A673 (cell line): ENCODE results near the gene SLC9A2. TPM values are rescaled to one million over a fixed set of nuclear protein-coding genes. Genes with fewer than 3 reads are reported as not detected.

Experiments
- BruUV-seq: library from RNA; stranded (reverse); fragments of 400-500 nt; replicated peaks from 2 replicates; lab custom pipeline; 2021; lab: Mats Ljungman, UMichigan
- CTCF ChIA-PET: fragments of 300-600 bp; sonication (Branson Sonifier 250); formaldehyde crosslinking; loops from one replicate; lab custom pipeline; 2022; ENCODE audit warnings: antibody characterized with exemption; lab: Charles Lee
- POLR2A ChIA-PET: fragments of 300-600 bp; sonication (Branson Sonifier 250); formaldehyde crosslinking; loops from one replicate; lab custom pipeline; 2022; ENCODE audit warnings: antibody characterized with exemption; ENCODE audit not compliant: low non-redundant PET; lab: Charles Lee
- DNase-seq: peaks from one replicate; pipeline ENCODE4 v3.0.0-alpha.2; 2015; ENCODE audit warnings: low spot score
- H3K27ac ChIP-seq: fragments of 200-600 bp; sonication (generic); 2 replicates; pipeline ENCODE4 v1.5.1; 2016; ENCODE audit warnings: mixed run types, low read depth, mild to moderate bottlenecking, mixed read lengths, antibody characterized with exemption, low read length; ENCODE audit not compliant: poor library complexity, severe bottlenecking
- H3K27me3 ChIP-seq: fragments of 200-600 bp; sonication (generic); replicated peaks from 2 replicates; pipeline ENCODE4 v1.6.1; 2017; ENCODE audit warnings: mixed run types, low read depth, mild to moderate bottlenecking, mixed read lengths, antibody characterized with exemption, low read length; ENCODE audit not compliant: insufficient read depth, poor library complexity
- H3K36me3 ChIP-seq: fragments of 200-600 bp; sonication (generic); 2 replicates; pipeline ENCODE4 v1.6.1; 2016; ENCODE audit warnings: mixed run types, mild to moderate bottlenecking, mixed read lengths, antibody characterized with exemption, low read length; ENCODE audit not compliant: insufficient read depth, poor library complexity, severe bottlenecking
- H3K4me1 ChIP-seq: fragments of 200-600 bp; sonication (generic); 2 replicates; pipeline ENCODE4 v1.6.1; 2017; ENCODE audit warnings: mixed run types, mild to moderate bottlenecking, mixed read lengths, antibody characterized with exemption, low read length; ENCODE audit not compliant: insufficient read depth, poor library complexity, severe bottlenecking
- H3K4me3 ChIP-seq: fragments of 200-600 bp; sonication (generic); 2 replicates; pipeline ENCODE4 v1.5.1; 2016; ENCODE audit warnings: low read depth, mixed run types, mild to moderate bottlenecking, mixed read lengths, low read length; ENCODE audit not compliant: poor library complexity, severe bottlenecking
- H3K9me3 ChIP-seq: fragments of 200-600 bp; sonication (generic); 2 replicates; pipeline ENCODE4 v1.6.1; 2016; ENCODE audit warnings: mixed run types, low read depth, mild to moderate bottlenecking, mixed read lengths, antibody characterized with exemption, low read length; ENCODE audit not compliant: poor library complexity, severe bottlenecking
- EZH2 ChIP-seq: fragments of 200-600 bp; sonication (generic); IDR thresholded peaks from 2 replicates; pipeline ENCODE4 v1.6.1; 2017; ENCODE audit warnings: borderline replicate concordance, low read depth, mild to moderate bottlenecking, mixed read lengths, antibody characterized with exemption, low read length; ENCODE audit not compliant: poor library complexity, severe bottlenecking
- intact Hi-C: fragments of 100-400 bp; cut with micrococcal nuclease; formaldehyde crosslinking; loops from one replicate; pipeline ENCODE4 v1.10.0; 2022; ENCODE audit not compliant: unreplicated experiment
- total RNA-seq: library from RNA; stranded (reverse); gene quantifications from 2 replicates; pipeline ENCODE4 v1.2.3, GENCODE V29; 2021
- TF ChIP-seq, protein P1 (sequence below): fragments of 300-800, 200-600 bp; sonication (generic); conservative IDR thresholded peaks from 2 replicates; pipeline ENCODE4 v1.5.1; 2017; ENCODE audit warnings: low read depth, mild to moderate bottlenecking, antibody characterized with exemption, low read length, moderate library complexity, mixed read lengths

SLC9A2 gene
- total RNA-seq, 1 experiment from 2014 or later, result not detected

DNA sequence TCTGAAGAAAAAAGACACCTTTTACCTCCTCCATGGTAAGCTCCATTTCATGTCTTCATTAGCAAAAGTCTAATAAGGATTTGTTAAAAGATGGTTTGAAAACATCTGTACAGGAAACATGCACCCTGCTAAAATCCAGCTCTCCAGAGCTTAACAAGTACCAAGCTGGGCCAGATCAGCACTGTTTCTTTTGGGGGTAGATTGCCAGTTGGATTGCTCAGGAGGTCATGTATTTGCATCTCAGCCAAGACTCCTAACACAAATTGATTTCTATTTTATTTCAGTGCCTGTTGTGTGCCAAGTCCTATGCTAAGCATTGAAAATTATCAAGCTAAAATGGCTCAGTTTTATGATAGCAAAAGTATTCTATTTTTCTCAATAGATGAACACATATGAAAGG lies 139.1 kb downstream of the SLC9A2 start:
- H3K27me3 ChIP-seq, result no peaks in the 10 kb centered on the region
- no peaks in the 10 kb centered on the region for H3K9me3 ChIP-seq
- ChIA-PET POLR2A (no interaction called here), CTCF (no interaction called here)
- DNase-seq, result no peak
- H3K27ac ChIP-seq, result no peak overlapping the region
- intact Hi-C loops, result no loop called here
- no peaks in the 10 kb centered on the region for H3K4me1 ChIP-seq
- BruUV-seq, result no TSS peak
- no peak overlapping the region for H3K4me3 ChIP-seq
- no peaks in the 10 kb centered on the region for H3K36me3 ChIP-seq
- TF ChIP-seq, protein P1, sequence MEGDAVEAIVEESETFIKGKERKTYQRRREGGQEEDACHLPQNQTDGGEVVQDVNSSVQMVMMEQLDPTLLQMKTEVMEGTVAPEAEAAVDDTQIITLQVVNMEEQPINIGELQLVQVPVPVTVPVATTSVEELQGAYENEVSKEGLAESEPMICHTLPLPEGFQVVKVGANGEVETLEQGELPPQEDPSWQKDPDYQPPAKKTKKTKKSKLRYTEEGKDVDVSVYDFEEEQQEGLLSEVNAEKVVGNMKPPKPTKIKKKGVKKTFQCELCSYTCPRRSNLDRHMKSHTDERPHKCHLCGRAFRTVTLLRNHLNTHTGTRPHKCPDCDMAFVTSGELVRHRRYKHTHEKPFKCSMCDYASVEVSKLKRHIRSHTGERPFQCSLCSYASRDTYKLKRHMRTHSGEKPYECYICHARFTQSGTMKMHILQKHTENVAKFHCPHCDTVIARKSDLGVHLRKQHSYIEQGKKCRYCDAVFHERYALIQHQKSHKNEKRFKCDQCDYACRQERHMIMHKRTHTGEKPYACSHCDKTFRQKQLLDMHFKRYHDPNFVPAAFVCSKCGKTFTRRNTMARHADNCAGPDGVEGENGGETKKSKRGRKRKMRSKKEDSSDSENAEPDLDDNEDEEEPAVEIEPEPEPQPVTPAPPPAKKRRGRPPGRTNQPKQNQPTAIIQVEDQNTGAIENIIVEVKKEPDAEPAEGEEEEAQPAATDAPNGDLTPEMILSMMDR, result no peak
- no peak for TF ChIP-seq EZH2

Other genes starting within 250 kb of the SLC9A2 start
- not detected in 2 replicates for gene IL18RAP, start 196.4 kb upstream of the SLC9A2 start, total RNA-seq
- 0.11 and 0.17 TPM in 2 replicates for gene SLC9A4, start 146.3 kb upstream of the SLC9A2 start, total RNA-seq
- 2.9 and 3.2 TPM in 2 replicates for gene TMEM182, start 142.5 kb downstream of the SLC9A2 start, total RNA-seq